Measurements from ENCODE around the gene GMPPA. TPM values are rescaled to one million over a fixed set of nuclear protein-coding genes. Genes with fewer than 3 reads are reported as not detected.

The GMPPA gene
- total RNA-seq, 6 experiments from 2014 or later = 21.7 to 54.1 (median 40.2) TPM

- no peaks in the 10 kb centered on the region for H3K36me3 ChIP-seq
- TF ChIP-seq POLR2A (IDR thresholded peaks at IDR 0.05) (no peak), CTCF (IDR thresholded peaks at IDR 0.05) (no peak)
- peaks cover 0 to 16% (median 5%) of the 10 kb centered on the region in 4 donors for H3K4me1 ChIP-seq
- WGBS (ENCODE audit: insufficient coverage, low coverage, low lambda C conversion rate, missing lambda C conversion rate) = 77% methylated on average over 4 of the region's 32 CpGs
- H3K27me3 ChIP-seq = no peaks in the 10 kb centered on the region
- H3K4me3 ChIP-seq = no peak overlapping the region
- ATAC-seq = no peak
- H3K27ac ChIP-seq = no peak overlapping the region
- no peak for DNase-seq
- no peaks in the 10 kb centered on the region for H3K9me3 ChIP-seq
- intact Hi-C loops (cut with DNase I) = loop anchor here (5.0 to 10.0 kb wide), 2 partner anchors 64 to 108 kb away; no protein-coding TSS in a partner anchor
These were observed 40.5 kb downstream of the GMPPA start for GRCh38 chr2:219538956-219539788.

- no peaks in the 10 kb centered on the region for H3K27me3 ChIP-seq
- intact Hi-C loops (cut with DNase I) = loop anchor here (5.0 to 10.0 kb wide), 2 partner anchors 65 to 107 kb away; no protein-coding TSS in a partner anchor
- WGBS (ENCODE audit: insufficient coverage, low coverage, low lambda C conversion rate, missing lambda C conversion rate) = 91% methylated on average over 6 of the region's 46 CpGs
- peaks cover 0 to 18% (median 5%) of the 10 kb centered on the region in 4 donors for H3K4me1 ChIP-seq
- no peaks in the 10 kb centered on the region for H3K36me3 ChIP-seq
- ATAC-seq (no peak), DNase-seq (no peak)
- no peak overlapping the region for H3K4me3 ChIP-seq
- no peaks in the 10 kb centered on the region for H3K9me3 ChIP-seq
- TF ChIP-seq POLR2A (IDR thresholded peaks at IDR 0.05) (no peak), CTCF (IDR thresholded peaks at IDR 0.05) (no peak)
- H3K27ac ChIP-seq = no peak overlapping the region
These were observed 41.4 kb downstream of the GMPPA start for GRCh38 chr2:219539926-219540678.

- Histone ChIP-seq H3K4me1 (peaks cover 0 to 18% (median 5%) of the 10 kb centered on the region in 4 donors), H3K36me3 (no peaks in the 10 kb centered on the region), H3K9me3 (no peaks in the 10 kb centered on the region), H3K27me3 (no peaks in the 10 kb centered on the region), H3K4me3 (no peak overlapping the region), H3K27ac (no peak overlapping the region)
- TF ChIP-seq CTCF (IDR thresholded peaks at IDR 0.05) (no peak), POLR2A (IDR thresholded peaks at IDR 0.05) (no peak)
- no peak for ATAC-seq
- WGBS (ENCODE audit: insufficient coverage, low coverage, low lambda C conversion rate, missing lambda C conversion rate) = 90% methylated on average over 8 of the region's 12 CpGs
- intact Hi-C loops (cut with DNase I) = no loop called here
- DNase-seq = no peak
These were observed 42.3 kb downstream of the GMPPA start for GRCh38 chr2:219540784-219541504.

GRCh38 chr2:219541611-219542180 is 43.0 kb downstream of the GMPPA start:
- intact Hi-C loops (cut with DNase I) = no loop called here
- no peaks in the 10 kb centered on the region for H3K9me3 ChIP-seq
- 21% methylated on average over 10 of the region's 48 CpGs for WGBS (ENCODE audit: insufficient coverage, low coverage, low lambda C conversion rate, missing lambda C conversion rate)
- ATAC-seq = peak; percentile 41 to 63 (median 50)
- DNase-seq = peak; percentile 87 to 88 (median 88)
- H3K27me3 ChIP-seq = no peaks in the 10 kb centered on the region
- TF ChIP-seq CTCF (IDR thresholded peaks at IDR 0.05) (peak; percentile 65 to 94 (median 84)), POLR2A (IDR thresholded peaks at IDR 0.05) (no peak)
- H3K4me3 ChIP-seq = peak overlapping the region in 1 of 3 donors; percentile 36
- no peaks in the 10 kb centered on the region for H3K36me3 ChIP-seq
- H3K27ac ChIP-seq = no peak overlapping the region
- H3K4me1 ChIP-seq = peaks cover 0 to 18% (median 5%) of the 10 kb centered on the region in 4 donors

Measured in right lobe of liver (tissue), 6 donors.